Endometrium (tissue), 2 donors: ENCODE results near the gene FAM117B.
"Not testable (repeated sequence)": the region's sequence is repeated elsewhere in the genome, so short reads cannot be mapped to it uniquely, and the experiment has no call there.

Experiments used
- FAIRE-seq: peaks from 2 replicates; lab custom pipeline; 2012; peaks lifted over from hg19 to GRCh38; lab: Jason Lieb, UNC
- donor health status: control.
- donor health status: control.

FAM117B gene

DNA sequence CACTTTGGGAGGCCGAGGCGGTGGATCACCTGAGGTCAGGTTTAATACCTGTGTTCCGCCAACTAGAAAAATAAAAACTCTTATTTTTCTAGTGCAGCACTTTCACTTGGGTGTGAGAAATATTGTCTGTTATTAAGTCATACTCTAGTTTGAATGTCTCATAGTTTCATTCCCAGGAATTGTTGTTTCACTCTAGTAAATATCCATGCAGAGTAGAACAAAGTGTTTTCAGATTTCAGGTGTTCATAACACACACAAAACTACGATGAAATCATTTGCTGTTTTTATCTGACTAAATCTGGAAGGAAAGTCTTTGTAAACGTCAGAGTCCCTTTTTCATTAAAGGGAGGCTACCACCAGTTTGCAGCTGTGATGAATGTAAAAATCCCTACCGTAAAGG, 4.0 kb downstream of the FAM117B start:
- FAIRE-seq, result no peak

- no peak for FAIRE-seq
Observed at GRCh38 chr2:202639231-202639630, 4.5 kb downstream of the FAM117B start.

DNA sequence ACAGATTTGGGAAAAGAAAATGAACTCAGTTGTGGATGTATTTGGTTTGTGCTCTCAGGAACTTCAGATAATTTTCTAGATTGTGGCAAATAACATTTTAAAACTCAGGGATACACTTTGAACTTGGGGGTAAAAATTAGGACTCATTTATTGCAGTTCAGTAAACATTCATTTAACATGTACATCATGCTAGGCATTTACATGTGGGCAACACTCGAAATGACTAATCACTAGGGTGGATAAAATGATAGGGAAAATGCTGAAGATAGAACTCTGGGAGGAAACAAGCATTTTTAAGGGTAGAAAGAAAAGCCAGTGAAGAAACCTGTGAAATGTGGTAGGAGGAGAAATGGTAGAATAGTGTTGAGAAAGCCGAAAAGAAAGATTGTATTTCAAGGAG, 7.8 kb downstream of the FAM117B start:
- FAIRE-seq, result no peak

GRCh38 chr2:202643012-202643858, 8.5 kb downstream of the FAM117B start:
- no peak for FAIRE-seq

DNA sequence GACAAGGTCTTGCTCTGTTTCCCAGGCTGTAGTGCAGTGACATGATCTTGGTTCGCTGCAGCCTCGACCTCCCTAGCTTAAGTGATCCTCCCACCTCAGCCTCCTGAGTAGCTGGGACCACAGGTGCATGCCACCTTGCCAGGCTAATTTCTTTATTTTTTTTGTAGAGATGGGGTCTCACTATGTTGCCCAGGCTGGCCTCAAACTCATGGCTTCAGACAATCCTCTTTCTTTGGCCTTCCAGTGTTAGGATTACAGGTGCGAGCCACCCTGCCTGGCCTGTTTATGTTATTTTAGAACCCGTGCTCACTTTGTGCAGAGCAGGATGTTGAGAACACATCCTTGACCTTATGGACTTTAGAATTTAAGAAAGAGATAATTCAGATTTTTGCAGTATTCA, 17.4 kb downstream of the FAM117B start:
- FAIRE-seq, result no peak

GRCh38 chr2:202653890-202654289, 19.1 kb downstream of the FAM117B start:
- FAIRE-seq, result no peak

DNA sequence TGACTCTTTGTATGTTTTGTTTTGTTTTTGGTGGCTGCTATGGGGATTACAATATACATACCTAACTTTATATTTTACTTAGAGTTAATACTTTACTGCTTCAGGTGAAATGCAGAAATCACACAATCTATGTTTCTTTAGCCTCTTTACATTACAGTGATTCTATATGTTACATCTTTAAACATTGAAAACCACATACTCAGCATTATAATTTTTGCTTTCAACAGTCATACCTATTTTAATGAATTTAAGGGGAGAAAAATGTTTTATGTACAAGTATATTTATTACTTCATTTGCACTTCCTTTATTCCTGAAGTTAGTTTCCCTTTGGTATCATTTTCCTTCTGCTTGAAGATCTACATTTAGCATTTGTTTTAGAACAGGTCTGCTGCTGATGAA, 23.1 kb downstream of the FAM117B start:
- FAIRE-seq, result no peak

DNA sequence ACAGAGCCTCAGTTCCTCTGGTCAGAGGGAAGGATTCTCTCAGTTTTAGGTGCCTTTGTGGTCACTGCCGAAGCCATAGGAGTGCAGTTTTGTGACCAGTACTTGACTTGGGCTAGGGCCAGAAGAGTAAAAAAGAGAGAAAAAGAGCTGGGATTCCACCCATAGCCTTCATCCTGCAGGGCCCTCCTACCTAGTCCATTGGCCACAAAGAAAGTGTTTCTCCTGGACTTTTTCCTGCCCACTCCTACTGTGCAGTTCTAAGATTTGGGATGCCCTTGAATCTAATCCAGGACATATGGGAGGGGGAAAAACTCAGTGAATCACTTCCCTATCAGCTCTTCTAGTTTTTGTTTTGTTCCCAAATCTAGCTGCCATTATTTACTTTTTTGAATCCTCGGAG, 26.0 kb downstream of the FAM117B start:
- no peak for FAIRE-seq

GRCh38 chr2:202669841-202670240, 35.1 kb downstream of the FAM117B start:
- FAIRE-seq, result no peak

DNA sequence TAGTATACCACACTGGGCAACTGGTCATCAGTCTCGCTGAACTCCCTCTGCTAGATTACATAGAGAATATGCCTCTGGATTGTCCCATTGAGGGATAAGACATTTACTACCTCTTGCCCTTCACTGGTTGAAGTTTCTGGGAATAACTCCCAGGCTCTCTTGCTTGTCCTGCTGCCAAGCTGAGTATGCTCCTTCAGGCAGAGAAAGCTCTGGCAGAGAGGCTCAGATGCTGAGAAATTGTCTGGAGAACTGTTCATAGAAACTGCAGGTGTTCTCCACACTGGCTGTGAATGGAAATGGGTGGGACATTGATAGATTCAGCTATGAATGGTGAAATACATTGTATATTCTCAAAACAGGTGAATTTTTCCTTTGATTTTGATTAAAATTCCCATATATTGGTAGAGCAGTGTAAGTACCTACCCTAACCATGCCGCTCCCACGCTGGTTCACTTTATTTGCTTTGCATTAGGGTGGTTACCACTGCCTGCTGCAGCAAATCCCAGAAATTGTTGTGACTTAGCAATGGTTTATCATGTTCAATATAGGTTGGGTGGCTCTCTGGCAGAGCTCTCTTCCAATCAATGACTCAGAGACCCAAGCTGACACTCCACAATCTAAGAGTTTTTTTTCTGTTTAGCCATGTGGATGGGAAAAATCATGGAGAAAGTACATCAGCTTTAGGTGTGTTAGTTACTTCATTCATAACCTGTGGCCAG, 36.7 kb downstream of the FAM117B start:
- FAIRE-seq, result no peak

DNA sequence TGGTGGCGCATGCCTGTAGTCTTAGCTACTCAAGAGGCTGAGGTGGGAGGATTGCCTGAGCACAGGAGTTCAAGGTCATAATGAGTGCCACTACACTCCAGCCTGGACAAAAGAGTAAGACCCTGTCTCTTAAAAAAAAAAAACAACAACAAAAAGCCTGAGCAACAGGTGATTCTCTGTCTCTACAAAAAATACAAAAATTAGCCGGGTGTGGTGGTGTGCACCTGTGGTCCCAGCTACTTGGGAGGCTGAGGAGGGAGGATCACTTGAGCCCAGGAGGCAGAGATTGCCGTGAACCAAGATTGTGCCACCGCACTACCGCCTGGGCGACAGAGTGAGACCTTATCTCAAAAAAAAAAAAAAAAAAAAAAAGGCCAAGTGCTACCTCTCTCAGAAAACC, 40.3 kb downstream of the FAM117B start:
- not testable (repeated sequence) for FAIRE-seq

DNA sequence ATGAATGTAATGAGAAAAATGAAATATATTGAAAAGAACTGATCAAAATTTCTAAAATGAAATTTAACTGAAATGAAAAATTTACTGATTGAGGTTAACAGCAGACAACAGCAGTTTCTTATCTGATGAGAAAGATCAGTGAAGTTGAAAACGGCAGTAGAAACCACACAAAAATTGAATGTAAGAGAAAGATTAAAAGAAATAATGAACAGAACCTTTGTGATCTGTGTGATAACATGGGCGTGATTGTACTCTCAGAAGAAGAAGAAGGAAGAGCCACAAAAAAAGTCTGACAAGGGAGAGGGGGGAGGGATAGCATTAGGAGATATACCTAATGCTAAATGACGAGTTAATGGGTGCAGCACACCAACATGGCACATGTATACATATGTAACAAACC, 45.2 kb downstream of the FAM117B start:
- no peak for FAIRE-seq

DNA sequence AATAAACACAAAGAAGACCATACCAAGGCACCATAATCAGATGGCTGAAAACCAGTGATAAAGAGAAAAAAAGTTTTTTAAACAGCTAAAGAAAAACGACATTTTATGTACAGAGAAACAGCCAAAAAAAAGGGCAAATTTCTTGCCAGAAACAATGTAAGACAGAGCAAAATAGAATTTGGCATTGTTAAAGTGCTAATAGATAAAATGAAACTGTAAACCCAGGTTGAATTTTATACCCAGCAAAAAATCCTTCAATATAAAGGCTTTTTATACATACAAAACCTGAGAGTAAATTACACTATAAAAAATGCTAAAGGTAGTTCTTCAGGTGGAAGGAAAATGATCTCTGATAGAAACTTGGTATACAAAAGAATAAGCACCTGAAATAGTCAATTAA, 45.7 kb downstream of the FAM117B start:
- no peak for FAIRE-seq

GRCh38 chr2:202681688-202682205, 47.0 kb downstream of the FAM117B start:
- FAIRE-seq, result no peak

GRCh38 chr2:202682274-202682673, 47.5 kb downstream of the FAM117B start:
- no peak for FAIRE-seq

- no peak for FAIRE-seq
Observed at GRCh38 chr2:202687276-202687675, 52.5 kb downstream of the FAM117B start.

- no peak for FAIRE-seq
Observed at GRCh38 chr2:202689459-202689858, 54.7 kb downstream of the FAM117B start.

DNA sequence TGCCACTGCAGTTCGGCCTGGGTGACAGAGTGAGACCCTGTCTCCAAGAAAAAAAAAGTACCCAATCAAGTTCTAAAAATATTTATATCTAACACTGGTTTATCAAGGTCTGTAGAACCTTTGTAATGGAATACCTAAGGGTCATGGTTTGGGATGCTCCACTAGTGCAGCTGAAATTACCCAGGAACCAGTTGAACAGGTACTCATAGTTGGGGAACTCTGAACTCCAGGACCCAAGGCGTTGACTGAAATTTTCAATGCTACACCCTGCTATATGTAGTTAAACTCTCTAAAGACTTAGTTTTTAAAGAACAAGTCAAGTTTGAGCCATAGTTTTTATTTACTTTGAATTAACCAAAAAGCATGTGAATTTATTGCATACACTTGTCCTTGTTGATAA, 55.1 kb downstream of the FAM117B start:
- FAIRE-seq, result no peak

DNA sequence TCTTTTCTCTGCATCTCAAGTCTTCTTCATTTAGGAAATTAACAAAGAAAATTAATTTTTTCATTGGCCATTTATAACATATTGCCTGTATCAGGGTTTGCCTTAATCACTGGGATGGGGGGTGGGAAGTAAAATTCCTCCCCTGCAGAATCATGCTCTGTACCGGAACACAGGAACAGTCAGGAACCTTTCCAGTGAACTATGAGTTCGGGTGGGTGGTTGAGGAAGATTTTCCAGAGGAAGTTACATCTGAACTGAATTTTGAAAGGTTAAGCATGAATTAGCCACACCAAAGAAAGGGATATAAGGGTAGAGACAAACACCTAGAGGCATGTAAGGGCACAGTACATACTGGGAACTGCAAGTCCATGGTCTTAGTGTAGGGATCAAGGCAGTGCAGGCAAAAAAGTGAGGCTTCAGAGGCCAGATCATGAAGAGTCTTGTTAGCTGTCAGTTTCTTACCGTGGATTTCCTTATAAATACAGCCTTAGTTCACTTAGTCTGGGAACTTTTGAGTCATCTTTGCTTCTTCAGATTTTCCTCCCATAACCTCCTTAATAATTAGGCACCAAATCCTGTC, 55.6 kb downstream of the FAM117B start:
- FAIRE-seq, result no peak

DNA sequence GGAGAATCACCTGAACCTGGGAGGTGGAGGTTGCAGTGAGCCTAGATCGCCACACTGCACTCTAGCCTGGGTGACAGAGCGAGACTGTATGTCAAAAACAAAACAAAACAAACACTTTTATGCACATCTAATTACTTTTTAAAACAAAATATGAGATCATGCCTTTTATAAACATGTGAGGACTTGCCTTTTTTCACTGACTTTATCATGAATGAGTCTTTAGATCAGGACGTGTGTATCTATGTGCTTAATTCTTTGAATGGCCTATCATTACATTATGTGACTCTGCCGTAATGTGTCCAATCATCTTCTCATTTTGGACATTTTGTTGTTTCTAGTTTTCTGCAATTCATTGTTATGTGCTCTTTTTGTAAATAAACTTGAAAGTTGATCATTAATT, 58.7 kb downstream of the FAM117B start:
- no peak for FAIRE-seq

DNA sequence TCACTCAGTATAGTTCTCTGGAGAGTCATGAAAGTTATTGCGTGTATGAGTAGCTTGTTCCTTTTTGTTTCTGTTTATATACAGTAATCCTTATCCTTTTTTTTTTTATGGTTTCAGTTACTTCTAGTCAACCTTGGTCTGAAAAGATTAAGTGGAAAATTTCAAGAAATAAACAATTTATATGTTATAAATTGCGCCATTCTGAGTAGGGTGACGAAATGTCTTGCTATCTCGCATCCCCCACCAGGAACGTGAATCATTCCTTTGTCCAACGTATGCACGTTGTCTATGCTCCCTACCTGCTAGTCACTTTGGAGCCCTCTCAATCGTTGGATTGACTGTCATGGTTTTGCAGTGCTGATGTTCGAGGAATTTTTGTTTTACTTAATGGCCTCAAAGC, 60.4 kb downstream of the FAM117B start:
- no peak for FAIRE-seq

DNA sequence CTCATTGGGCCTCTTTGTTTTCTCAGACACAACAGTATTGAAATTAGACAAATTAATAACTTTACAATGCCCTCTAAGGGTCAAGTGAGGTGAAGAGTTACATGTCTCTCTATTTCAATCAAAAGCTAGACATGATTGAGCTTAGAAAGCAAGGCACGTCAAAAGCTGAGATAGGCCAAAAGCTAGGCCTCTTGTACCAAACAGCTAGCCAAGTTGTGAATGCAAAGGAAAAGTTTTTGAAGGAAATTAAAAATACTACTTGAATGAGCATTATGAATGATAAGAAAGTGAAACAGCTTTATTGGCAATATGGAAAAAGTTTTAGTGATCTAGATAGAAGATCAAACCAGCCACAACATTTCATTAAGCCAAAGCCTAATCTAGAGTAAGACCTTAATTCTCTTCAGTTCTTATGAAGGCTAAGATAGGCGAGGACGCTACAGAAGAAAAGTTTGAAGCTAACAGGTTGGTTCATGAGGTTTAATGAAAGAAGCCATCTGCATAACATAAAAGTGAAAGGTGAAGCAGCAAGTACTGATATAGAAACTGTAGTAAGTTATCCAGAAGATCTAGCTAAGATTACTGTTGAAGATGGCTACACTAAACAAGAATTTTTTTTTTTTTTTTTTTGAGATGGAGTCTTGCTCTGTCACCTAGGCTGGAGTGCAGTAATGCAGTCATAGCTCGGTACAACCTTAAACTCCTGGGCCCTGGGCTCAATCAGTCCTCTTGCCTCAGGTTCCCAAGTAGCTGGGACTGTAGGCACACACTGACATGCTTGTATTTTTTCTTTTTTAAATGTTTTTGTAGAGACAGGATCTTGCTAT, 65.5 kb downstream of the FAM117B start:
- no peak for FAIRE-seq
